ENCODE data around the gene TENT4B.

The TENT4B gene

DNA sequence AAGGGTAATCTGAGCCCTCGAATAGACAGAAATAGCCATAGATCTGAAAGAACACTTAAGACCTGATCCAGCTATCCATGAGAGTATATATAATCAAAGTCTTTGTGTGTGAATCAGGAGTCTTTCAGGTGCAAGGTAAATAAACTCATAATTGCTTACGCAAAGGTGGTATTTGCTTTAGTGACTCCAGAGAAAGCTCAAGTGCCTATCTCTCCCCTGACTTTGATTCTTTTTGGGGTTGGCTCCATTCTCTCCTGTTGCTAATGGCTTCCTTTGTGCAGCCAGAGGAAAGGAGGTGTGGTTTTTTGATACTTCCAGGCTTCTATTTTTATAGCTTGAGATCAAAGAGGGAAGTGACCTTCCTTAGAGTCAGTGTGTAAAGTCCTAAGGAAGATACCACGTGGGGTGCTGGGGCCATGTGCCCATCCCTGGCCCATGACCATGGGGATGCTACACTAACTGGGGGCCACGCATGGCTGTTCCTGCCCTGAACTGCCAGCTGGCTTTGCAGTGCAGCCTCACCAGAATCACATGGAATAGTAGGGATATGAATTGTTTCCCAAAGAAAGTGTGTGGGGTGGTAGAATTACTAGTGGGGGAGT lies 45.8 kb downstream of the TENT4B start:
- no peak for DNase-seq

DNA sequence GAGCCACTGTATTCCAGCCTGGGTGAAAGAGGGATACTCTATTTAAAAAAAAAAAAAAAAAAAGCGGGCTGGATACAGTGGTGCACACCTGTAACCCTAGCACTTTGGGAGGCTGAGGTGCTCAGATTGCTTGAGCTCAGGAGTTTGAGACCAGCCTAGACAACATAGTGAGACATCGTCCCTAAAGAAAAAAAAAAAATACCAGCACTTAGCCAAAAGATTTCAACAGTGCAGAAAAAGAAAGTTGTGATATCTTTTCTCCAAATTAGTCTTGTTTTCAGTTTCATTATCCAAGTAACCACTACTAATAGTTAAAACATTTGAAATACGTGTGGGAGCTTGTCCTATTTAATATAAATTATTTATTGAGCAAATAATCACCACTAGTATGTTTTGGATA lies 48.7 kb downstream of the TENT4B start:
- no peak for DNase-seq

DNA sequence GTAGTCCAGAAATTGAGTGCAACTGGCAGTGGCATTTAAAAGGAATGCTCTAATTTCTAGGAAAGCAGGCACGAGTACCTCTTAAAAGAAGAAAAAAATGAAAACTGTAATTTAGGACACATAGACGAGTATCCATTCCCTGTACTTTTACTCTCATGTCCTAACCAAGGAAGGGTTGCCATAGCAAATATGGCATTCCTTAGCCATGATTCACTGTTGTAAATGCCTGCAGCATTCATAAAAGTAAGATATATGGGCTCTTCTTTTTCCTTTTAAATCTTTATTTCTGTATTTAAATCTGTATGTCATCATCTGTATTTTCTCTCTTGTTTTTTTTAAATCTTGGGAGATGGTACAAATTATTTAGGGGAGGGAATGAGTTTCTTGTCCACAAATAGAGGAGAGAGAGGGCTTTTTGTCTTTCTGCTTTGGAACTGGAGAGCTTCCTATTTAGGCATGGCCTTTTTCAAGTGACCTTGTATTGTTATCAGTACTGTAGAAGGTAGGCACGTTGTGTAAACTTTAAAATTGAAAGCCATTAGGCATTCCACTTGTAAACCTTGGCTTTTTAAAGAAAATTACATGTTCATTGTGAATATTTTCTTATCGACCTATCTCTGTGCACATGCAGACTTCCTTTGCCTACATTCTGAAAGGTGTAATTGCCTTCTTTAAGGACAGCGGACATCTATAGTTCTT lies 50.0 kb downstream of the TENT4B start:
- peak; percentile 87 for DNase-seq

DNA sequence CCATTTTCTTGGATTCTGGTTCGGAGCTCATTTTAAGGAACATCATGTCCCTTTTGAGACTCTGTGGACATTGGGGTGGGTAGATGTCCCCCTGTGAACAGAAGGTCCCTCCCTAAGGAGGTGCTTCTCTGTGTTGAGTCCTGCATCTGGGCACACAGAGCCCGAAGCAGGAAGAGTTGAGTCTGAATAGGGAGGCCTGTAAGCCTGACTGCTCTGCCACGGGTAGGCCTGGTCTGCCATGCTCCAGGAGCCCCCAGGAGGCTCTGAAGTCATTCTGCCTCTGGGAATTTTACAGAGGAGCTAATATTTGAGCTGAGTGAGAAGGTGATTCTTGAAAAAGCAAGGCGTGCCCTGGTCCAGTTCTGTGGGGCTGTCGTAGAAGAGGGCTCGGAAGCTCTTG lies 50.6 kb downstream of the TENT4B start:
- DNase-seq = no peak

DNA sequence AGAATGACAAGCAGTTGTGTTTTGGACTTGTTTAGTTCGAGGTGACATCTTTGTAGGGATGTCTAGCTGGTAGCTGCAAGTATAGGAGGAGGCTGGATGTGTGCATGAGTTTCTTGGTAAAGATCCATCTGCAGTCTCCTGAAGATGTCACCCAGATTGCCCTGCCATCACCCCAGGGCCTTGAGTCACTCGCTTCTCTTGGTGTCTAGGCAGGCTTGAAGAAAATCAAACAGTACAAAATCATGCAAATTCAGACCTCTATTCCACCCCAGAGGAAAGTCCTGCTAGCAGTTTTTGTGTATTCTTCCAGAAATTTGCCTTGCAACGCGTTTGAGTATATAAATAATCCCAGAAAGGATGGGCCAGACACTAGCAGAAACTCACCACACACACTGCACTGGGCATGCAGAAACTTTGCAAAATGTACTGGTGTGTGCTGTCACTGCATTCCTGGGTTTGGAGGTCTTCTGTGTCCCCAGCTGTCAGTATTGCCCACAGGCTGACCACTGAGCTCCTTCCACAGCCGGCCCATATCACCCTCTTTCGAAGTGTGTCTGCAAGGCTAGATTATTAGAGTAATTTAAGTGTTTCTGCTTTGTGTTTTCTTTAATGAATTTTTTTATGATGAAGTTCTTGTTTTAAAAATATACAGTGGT lies 51.5 kb downstream of the TENT4B start:
- DNase-seq = no peak

DNA sequence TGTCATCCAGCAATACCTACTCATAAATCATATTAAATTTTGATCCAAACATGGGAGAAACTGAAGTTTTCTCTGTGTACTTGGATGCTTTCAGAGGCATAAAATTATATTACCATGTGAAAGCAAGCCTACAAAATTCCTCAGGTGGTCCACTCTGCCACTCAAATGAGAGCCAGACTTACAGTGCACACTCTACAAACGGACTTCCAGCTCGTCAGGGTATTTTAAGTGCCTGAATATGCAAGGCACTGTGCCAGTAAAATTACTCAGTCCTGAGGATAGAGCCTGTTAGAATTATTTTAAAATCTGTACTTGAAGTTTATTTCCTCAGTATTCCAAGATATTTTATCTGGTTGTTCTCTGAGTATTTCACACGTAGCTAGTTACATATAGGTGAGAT lies 54.5 kb downstream of the TENT4B start:
- DNase-seq = no peak

DNA sequence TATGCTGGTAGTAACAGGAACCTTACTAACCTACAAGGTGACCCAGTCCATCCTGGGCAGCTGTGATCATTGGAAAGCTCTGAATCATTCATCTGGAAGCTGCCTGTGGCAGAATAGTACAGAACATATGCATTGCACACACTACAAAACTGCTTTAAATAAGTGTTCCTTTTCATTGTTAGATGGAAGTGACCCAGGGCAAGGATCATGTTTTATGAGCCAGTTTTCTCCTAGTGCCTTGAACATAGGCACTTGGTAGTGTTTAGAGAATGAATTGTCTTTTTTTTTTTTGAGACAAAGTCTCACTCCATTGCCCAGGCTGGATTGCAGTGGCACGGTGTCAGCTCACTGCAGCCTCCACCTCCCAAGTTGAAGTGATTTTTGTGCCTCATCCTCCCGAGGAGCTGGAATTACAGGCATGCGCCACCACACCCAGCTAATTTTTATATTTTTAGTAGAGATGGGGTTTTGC lies 55.4 kb downstream of the TENT4B start:
- DNase-seq = peak; percentile 50

DNA sequence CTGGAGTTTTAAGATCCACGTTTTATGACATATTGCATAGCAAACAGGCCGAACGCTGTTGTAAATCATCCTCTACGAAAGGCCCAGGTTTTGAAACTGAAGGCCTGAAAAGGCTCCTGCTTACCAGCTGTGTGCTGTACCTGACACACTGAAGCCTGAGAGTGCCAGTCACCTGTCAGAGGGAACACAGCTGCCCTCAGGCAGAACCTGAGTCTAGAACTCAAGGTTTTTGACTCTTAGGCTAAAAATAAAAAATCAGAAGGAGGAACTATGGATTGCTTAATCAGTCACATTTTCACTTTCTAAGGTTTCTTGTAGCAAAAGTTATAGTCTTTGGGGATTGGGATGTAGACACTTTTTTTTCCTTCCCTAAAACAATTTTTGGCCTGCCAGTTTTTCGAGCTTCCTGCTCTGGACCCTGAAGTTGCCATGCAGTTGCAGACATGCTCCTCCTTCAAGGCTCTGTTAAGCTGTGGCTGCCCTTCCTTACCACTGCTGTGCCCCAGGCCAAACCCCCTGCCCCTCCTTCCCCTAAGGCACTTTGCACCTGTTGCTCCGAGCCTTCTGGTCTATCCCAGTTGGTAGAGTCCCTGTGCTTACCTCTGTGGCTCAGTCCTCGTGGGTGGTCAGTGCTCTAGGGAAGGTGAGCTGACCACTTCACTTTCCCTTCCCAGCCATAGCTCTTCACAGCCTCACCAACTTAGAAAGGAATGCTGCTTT lies 56.6 kb downstream of the TENT4B start:
- no peak for DNase-seq

DNA sequence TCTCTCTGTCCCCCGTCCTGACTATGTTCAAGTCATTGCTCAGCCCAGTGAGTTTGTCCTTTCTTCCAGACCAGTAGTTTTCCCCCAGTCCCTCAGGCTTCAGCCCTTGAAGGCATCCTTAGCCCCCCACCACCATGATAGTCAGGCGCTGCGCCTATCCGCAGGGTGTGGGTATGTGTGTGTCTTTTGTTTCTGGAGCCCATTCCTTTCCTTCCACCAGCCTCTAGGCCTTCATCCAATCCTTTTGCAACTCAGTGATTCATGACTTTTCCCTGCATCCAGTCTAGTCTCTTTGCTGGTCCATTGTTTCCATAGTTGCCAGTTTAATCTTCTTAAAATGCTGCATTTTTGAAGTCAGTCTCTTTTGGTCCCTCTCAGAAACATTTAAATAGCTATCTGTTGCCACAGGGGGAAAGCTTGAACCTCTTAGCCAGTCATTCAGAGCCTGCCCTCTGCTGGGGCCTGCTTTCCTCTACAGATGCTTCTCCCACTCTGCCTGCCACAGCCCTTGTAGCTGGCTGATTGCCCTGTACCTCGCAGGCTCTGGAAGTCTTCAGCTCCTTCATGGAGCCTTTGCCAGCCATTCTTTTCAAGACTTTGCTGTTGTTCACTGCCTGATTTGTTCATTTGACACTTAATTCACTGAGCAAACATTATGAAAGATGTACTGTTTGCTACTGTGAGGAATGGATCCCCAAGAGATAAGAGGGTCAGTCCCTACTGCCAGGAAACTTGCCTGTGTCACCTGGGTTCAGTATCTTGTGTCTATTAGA lies 57.3 kb downstream of the TENT4B start:
- peak; percentile 65 for DNase-seq

DNA sequence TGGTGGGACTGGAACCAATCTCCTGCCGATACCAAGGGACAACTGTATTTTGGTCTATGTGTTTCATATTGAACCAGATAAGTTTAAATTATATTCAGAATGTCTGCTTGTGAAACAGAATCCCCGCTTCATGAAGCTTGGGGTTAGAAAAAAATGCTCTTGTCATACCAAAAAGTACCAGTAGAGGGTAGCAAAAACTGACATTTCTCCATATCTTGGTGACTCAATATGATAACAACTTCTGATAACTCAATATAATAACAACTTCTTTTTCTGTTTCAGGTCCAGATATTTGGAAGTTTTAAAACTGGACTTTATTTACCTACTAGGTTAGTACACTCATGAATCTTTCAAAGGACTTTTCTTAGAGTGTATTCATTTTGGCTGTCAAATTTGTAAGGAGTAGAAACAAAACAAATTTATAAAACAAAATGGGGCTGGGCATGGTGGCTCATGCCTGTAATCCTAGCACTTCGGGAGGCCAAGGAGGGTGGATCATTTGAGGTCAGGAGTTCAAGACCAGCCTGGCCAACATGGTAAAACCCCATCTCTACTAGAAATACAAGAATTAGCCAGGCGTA lies 60.9 kb downstream of the TENT4B start:
- DNase-seq = peak; percentile 14

DNA sequence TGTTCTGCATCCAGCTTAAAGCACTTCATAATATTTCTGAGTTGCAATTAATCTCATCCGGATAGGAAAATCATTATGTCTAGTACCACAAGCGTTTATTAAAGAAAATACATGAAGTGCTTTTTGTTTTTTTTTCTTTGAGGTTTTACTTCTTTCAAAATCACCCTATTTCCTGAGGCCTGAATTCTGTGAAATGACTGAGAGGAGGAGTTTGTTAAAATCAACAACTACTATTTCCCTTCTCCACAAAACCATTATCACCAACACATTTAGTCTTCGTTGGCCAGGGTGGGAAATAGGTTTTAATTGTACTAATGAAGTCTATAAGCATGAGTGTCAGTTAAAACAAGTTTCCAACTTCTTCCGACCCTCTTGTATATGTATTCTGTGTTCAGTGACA lies 62.6 kb downstream of the TENT4B start:
- DNase-seq = no peak

DNA sequence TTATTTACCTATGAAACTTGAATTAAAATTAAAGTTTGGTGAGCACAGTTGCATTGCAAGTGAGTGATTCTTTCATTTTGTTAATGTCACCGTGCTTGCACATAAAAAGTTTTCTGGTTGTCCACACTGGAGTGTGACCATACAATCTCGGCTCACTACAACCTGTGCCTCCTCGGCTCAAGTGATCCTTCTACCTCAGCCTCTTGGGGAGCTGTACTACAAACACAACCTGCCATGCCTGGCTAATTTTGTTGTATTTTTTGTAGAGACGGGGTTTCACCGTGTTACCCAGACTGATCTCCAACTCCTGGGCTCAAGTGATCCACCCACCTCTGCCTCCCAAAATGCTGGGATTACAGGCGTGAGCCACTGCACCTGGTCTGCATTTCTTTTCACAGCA lies 63.1 kb downstream of the TENT4B start:
- DNase-seq = no peak

DNA sequence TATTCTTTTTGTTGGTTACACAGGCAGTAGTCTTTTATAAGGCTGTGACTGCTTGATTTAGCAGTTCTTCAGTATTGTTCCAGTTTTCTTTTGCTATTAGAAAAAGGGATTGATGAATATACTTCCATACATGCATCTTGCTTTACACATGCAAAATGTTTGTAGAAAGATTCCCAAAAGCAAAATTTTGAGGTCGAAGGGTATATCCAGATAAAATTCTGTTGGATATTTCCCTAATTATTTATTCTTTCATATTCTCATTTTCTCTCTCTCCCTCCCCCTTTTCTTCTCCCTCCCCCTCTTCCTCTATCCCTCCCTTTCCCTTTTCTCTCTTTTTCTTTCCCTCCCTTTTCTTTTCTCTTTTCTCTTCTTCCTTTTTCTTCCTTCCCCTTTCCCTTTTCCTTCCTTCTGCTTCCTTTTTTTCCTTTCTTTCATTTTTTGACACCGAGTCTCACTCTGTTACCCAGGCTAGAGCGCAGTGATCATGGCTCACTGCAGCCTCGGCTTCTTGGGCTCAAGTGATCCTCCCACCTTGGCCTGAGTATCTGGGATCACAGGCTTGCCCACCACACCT lies 66.4 kb downstream of the TENT4B start:
- no peak for DNase-seq

DNA sequence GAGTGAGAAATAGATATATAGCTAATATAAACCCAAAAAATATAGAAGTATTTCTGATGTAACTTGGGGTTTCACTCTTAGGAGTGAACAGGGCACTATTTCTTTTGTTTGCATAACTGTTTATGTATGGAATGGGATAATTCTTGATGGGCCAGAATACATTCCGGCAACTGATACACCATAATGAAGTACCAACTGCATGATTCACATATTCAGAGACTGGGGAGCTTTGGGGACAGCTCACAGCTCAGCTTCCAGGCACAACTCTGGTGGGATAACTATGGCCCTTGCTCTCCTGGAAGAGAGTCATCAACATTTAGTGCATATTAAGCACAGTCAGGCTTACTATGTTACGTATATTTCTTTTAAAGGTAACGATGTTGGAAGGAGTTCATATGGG lies 71.2 kb downstream of the TENT4B start:
- no peak for DNase-seq

DNA sequence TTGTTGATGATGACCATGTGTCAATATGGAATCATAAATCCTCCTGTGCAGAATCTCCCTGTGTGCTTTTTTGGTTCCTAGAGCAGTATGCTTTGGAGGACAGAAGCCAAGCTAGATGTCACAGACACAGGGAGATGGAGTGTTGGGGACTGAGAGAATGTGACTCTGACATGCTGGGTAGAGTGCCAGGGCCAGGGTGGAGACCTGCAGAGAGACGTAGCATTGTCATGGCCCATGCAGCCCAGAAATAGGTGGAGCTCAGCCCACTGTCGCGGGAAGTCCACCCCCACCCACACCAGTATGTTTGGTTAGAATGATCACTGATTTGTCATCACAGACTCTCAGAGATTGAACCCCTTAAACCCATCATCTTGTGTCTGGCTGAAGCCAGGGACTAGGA lies 74.0 kb downstream of the TENT4B start:
- DNase-seq = no peak

DNA sequence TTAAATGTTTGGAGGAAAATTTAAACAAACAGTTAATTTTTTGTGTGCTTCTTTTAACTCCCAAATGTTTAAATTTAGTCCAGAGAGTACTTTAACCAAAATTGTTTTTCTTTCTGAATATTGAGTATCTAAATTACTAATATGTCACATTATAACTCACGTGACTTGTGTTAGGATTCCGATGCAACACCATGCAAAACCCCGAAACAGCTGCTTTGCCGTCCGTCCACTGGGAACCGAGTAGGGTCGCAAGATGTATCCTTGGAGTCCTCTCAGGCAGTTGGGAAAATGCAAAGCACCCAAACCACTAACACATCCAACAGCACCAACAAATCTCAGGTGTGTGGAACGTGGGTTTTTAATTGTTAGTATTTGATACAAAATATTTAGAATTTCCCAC lies 74.6 kb downstream of the TENT4B start:
- DNase-seq = no peak

DNA sequence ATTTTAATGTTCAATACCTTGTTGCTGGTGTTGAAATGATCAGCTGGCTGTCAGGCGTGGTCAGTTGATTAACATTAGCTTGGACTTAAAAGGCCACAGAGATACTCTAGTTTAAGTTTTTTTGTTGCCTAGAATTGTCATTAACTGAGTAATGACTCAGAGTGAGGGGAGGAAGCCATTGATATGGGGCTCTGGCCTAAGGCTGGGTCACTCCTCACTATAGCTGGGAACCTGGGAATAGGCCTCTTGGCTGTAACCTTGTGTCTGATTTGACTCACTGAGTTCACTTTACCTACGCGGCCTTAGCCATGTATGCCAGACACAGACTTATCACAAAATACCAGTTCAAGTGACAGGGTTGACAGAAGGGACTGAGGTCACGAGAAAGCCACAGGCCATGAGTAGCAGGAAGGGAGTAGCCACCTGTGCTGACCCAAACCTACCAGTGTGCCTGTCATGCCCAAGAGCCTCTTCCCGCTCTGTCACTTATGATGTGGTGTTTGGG lies 75.3 kb downstream of the TENT4B start:
- no peak for DNase-seq

DNA sequence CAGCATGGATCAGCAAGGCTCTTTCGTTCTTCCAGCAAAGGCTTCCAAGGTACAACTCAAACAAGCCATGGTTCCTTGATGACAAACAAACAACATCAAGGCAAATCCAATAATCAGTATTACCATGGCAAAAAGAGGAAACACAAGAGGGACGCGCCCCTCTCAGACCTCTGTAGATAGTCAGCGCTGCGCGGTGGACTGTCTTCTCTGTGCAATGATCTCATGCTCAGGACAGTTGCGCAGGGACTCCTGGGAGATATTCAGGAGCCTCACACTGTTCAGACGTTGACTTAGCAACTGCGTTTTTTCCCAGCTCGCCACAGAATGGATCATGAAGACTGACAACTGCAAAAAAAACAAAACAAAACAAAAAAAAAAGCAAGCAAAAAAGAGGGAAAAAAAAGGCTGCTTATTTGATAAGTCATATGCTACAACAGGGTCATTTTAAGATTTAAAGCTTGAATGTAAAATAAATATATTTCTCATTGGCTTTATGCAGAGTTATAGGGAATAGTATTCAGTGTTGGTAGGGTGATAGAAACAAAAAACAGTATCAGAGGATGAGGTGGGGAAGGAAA lies 76.1 kb downstream of the TENT4B start:
- DNase-seq = no peak

DNA sequence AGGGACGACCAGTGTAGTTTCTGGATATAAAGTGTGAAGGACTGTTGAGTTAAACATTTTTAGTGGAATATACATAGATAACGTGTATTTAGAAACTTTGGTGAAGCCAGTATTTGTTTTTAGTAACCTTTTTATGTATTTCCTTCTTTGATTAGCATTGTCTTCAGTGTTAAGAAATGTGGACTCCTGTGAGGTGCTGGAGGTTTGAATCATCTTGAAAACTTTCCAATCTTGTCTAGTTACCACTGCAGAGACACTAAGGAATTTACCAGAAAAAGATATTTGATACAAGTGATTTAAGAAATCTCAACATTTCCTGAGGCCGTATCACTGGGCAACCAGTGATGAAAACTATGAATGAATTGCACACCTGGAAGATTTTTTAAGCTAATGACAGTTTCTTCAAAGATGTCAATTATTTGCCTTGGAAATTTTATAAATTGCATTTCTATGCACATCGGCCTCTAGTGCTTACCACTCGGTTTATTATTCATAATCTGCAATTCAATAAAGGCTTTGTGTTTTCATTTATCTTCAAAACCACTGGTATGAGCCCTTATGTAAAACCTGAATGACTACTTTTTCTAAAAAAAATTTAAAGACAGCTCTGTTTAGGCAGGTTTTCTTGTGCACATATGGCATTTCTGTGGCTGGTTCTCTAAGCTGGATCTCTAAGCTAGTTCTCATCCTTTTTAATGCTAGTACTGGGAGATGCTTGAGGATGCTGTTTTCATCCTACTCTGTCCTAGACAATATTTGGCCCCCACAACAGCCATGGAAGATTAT lies 81.9 kb downstream of the TENT4B start:
- peak; percentile 44 for DNase-seq

DNA sequence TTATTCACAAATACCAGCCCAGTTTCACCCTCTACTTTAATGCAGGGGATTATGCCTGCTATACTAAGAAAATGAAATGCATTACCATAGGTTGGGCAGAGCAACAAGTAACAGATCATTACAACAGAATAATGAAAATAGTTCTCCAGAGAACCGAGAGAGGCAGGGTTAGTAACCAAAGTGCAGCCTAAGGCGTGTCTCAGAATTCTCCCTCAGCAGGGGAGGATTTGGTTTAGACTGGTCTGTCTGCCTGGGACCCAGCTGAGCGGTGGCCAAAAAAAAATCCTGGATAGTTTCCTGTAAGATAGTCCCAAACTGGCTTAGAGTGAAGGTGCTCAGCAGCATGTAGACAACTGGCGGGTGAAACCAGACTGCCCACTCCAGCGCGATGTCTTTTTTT lies 82.5 kb downstream of the TENT4B start:
- DNase-seq = no peak

DNA sequence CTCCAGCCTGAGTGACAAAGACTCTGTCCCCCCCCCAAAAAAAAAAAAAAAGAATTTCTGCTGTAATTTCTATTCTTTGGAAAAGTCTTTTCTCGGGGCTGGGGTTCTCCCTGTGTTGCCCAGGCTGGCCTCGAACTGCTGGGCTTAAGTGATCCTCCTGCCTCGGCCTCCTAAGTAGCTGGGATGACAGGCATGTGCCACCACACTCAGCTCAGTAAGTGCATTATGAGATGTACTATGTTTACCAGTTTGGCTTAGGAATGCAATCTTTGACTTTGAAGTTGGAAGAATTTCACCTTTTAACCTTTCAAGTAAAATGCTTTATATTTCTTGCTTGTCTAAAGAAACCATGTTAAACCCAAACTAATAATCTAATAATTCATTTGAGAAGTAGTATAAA lies 85.2 kb downstream of the TENT4B start:
- DNase-seq = no peak
